NT2/D1 (cell line): Measurements from ENCODE around the gene BSG.

Experiments
- SUZ12 ChIP-seq: IDR thresholded peaks from 2 replicates; pipeline ENCODE4 v1.6.1; 2011; ENCODE audit not compliant: insufficient read length, insufficient read depth; ENCODE audit errors: extremely low read depth
- YY1 ChIP-seq: IDR thresholded peaks from 2 replicates; pipeline ENCODE4 v1.6.1; 2011; ENCODE audit not compliant: insufficient read length, insufficient read depth
- ZNF274 ChIP-seq: IDR thresholded peaks from 2 replicates; pipeline ENCODE4 v1.6.1; 2011; ENCODE audit warnings: mild to moderate bottlenecking, low read depth, low read length

DNA sequence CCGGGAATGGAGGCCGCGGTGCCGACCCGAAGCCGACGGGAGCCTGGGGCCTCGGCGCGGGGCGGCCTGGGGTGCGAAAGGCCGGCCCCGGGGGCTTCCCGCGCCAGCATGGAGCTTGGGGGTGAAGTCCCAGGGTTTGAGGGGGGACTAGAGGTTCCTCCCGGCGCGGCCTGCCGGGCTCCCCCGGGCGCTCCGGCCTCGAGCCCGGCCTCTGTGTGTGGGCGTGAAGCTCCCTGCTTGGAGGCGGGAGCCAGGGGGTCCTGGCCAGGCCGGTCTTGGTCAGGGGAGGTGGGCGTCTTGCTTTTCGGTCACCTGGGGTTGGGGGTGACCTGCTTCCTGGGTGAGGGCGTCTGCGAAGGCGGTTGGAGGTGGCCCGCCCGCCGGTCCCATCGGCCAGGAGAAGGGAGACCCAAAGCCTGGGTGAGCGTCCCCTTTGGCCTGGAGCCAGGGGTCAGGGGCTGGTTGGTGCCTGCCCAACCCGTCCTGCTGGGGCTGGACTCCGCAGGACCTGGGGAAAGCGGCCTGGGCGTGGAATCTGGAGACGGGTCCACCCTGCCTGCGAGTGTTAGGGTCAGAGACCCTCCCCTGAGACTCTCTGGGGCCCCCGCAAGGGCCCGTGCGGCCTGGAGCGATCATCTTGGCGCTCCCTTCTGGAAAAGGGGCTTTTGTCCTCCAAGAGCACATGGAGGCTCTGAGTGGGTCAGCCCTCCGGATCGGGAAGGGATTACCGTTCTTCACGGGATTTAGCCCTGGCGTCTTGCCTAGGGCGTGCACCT lies 535 bp downstream of the BSG start:
- no peak for TF ChIP-seq YY1
- no peak for TF ChIP-seq ZNF274
- TF ChIP-seq SUZ12 = no peak
